AML-193 (cell line): ENCODE measurements around the gene EXOG.

ENCODE experiments used
- DNase-seq, 2 experiments: peaks; one replicate each; lab custom pipeline; 2025; lab: John Stamatoyannopoulos, UW

Gene EXOG

DNA sequence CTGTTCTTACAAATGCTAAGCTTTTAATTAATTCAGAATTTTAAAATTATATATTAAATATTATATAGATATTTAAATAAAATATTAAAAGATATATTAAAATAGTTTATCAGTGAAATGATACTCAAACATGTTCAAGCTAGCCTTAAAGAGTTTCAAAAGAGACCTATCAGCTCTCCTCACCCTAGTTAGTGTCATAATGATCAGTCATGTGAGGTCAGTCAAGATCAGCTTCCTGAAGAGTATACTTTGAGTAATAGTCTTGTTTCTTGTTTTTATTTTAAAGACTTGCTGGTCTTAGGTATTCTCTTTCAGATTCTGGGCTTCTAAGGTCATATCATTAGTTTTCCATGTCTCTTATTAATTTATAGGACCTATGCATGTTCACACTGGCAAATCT is 14.5 kb downstream of the EXOG start:
- no peak for DNase-seq

DNA sequence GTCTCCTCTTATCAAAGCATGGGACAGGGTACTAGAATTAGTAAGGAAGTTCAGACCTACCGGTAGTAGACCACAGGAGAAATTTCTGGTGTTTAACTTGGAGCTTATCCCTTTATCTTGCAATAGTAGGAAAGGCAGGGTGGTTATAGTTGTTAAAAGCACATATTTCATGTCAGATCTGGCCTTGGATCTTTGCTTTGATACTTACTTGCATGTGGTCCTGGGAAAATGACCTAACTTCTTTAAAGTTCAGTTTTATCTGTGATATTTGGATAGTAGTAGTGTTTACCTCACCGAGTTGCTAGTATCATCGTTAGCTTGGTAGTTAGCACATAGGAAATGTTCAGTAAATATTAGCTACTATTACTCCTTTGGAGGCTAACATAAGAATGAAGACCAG is 15.4 kb downstream of the EXOG start:
- no peak for DNase-seq

DNA sequence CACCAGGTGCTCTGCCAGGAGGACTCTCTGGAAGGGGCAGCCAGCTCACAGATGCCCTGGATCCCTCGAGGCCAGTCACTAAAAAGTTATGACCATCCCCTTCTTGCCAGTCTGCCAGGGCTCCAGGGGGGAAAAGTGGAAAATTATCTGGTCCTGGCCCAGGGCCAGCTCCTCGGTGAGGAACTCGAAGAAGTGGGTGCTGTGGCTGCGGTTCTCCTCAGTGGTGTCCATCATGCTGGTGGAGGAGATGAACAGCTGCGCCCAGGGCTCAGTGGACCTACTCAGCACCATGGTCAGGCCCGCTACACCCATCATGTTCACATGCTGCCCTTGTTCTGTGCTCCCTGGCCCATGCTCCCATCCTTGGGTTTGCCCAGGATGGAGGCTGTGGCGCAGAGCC is 19.2 kb downstream of the EXOG start:
- DNase-seq, result no peak

DNA sequence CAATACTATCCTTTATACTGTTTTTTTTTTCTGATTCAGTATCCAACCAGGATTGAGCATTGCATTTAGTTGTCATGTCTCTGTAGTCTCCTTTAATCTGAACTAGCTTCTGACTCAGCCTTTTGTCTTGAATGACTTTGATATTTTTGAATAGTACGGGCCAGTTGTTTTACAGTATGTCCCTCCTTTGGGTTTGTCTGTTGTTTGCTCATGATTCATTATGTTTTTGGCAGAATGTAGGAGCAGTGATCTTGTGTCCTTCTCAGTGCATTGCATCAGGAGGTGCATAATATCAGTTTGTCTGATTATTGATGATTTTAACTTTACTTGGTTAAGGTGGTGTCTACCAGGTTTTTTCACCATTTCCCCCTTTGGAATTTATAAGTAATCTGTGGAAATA is 20.5 kb downstream of the EXOG start:
- DNase-seq, result no peak

DNA sequence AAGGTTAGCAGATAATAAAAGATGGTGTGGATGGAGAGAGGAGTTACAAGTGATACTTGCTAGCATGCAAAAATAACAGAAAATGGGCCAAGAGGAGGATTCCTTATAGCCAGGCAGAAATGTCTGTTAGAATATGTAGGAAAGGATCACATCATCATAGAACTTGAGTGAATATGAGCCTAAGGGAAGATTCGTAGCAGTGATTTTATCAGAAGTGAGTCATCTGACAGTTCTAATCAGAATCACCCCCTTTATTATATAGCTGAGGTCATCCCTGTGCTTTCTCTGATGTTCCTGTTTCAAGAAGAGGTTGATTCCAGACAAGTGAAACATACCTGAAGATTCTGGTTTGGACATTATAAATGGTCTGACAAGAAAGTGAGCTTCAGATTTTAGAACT is 22.9 kb downstream of the EXOG start:
- no peak for DNase-seq

DNA sequence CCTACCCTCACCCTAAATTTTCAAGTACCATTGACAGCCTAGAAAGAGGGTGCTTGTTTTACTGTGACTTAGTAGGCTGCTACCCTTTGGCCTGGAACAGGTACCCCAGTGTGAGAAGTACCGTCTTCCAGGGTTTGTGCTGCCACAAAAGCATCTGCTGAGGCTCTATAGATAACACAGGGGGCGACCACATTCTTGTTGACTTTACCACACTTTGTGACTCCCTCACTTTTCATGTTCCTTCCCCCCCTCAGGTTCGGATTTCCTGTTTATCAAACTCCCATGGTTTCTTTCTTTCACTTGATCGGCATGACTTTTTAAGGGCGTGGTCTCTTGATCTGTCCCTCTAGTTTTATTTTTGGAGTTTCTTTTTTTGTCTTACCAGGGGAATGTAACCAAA is 23.5 kb downstream of the EXOG start:
- no peak for DNase-seq

DNA sequence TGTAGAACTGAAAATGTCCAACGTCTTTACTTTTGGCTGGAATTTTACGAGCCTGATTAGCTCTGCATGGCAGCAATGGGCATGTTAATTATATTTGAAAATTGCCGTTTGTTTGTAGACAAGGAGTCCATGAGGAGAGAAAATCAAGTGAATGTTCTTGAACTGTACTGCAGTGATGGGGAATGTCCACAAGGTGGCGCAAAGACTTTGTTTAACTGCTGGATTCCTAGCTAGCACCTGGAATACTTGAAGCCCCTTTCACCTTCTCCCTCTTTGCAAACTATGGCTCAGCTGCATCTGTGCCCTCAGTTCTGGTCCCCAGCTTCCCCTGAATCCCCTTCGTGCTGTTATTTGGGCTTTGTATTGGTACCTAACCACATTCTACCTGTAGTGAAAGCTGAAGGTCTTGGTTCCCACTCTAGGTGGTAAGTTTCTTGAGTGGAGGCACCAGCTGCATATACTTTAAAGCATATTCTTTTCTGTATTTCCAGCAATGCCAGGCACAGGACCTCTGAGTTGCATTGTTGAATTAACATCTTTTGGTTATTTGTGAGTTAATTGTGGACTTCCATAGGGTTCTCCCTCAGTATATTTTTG is 25.3 kb downstream of the EXOG start:
- peak; percentile 61 to 75 for DNase-seq

DNA sequence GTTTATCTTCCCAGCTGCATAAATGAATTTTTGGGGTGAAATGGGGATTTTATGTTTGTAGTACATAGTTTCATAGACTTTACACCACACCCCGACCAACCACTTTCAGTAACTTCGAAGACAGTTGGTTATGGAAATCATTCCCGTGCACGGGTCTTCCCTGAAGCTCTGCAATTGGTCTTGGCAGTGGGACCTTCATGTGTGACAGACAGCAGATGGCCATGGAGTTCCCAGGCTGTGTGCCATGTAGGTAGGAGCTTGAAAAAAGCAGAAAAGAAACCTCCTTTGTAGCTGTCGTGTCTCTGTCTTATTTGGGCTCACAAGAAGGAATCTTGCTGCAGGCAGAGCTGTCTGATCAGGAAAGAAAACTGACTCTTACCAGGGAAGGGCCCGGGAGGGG is 25.9 kb downstream of the EXOG start:
- no peak for DNase-seq

DNA sequence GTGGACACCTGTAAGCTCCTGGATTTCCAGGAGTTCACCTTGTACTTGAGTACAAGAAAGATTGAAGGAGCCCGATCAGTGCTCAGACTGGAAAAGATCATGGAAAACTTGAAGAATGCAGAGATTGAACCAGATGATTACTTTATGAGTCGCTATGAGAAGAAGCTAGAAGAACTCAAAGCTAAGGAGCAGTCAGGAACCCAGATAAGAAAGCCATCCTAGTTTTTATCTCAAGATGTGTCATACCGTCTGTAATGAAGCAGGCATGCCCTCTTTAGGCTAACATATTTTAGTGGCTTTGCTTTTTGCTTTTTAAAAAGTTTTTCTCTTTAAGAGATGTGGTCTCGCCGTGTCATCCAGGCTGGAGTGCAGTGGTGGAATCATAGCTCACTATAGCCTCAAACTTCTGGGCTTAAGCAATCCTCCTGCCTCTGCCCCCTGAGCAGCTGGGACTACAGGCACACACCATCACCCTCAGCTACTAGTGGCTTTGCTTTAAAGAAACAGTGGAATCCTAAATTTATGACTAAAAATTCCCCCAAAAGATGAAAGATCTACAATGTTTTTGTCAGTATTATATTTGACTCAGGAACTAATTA is 28.1 kb downstream of the EXOG start:
- DNase-seq, result no peak

DNA sequence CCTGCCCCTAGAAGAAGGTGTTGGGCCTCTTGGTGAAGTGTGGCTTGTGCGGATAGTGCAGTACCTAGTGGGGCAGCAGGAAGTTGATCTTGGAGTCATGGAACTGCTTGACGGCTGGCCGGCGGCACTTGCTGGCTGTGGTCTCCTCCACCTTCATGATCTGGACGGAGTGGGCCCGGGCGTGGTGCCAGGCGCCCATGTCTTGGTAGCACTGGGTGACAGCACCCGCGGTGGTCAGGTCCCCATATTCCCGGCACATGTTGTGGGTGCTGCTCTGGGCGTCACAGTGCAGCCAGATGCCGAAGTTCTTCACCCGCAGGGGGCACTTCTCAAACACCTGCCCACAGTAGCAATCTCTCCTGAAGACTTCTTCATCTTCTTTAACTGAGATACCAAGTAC is 30.7 kb downstream of the EXOG start:
- DNase-seq, result no peak

DNA sequence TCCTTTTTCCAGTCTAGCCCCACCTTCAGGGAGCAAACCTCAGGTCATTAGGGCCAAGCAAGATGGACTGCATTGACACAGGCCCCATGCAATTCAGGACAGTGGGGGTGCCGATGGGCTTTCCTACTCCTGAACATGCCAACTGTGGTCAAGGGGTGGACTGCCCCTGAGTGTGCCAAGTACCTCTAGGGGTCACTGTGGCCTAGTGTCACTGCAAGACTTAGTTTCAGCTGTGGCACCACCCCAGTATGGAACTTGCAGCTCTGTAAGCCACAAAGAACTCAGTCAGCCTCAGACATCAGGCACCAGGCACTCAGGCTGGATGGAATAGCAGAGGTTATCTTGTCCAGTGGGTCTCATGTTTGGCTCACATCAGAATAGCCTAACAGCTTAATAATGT is 32.3 kb downstream of the EXOG start:
- peak in 1 of 2 experiments; percentile 12 for DNase-seq

DNA sequence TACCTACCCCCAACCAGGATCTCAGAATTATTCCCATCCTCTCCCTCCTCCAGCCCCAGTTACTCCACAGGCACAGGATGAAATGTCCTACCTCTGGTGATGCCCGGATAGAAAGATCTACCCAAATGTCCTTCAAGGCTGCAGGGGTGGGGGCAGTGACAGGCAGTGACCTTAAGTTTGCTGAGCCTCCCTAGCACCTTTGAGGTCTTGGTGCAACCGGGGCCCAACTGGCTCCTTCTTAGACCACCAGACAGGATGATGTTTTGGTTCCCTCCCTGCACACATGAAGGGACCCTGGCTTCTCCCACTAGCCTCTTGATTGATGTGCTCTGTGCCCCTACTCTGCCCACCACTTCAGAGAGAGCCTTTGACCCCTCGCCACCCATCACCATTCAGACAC is 36.4 kb downstream of the EXOG start:
- no peak for DNase-seq

DNA sequence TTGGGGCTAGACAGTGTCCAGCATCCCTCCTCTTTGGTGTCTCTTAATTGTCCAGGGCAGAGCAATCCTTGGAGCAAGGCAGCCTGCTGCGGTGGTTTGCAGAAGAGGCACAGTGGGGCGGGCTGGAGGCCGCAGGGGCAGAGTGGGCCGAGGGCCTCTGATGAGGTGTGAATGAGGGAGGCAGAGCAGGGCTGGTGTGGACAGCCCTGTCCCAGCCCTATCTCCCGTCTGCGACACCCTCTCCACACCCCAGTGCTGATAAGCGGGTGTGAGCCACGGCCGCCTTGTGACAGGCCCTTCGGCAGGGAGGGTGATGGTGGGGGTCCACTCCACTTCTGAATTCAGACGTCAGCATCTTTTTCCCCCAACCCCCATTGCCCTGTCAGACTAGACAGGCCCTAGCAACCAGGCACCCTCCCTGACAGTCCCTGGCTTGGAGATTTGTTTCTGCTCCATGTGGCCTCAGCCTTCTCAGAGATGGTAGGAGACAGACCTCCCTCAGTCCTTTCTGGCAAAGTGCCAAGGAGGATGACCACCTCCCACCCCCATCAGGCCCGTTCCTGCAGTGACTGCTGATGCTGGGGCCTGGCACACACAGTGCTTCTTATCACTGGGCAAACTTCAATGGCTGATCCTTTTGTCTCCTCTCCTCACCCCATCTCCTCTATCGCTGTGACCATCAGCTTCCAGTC is 37.3 kb downstream of the EXOG start:
- no peak for DNase-seq

DNA sequence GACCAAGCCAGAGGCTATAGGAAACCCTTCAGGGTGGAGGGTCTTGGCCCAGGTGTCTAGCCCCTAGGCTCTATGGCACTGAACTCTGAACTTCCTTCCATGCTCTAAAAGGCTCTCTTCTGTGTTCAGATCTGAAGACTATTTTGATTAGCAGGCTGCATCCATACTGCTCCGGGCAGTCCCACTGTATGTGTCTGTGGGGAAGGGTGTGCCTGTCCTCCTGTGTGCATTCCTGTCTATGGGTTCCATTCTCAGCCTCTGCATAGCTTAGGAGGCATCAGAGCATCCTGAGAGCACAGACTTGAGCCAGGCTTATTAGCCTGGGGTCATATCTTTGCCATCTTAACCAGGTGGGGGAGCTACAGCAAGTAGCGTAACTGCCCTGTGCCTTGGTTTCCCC is 38.0 kb downstream of the EXOG start:
- no peak for DNase-seq

DNA sequence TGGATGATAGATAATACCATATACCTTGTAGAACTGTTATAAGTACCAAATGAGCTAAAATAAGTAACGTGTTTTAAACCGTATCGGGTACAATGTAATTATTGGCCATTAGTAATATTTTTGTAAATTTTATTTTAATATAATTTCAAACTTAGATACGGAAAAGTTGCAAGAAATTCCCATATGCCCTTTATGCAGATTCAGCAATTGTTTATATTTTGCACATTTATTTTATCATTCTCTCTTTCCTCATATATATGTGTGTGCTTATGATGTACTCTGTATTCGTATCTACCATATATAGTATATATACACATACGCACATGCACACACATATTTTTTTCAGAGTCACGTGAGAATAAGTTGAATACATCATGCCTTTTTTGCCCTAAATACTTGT is 38.5 kb downstream of the EXOG start:
- DNase-seq, result no peak

DNA sequence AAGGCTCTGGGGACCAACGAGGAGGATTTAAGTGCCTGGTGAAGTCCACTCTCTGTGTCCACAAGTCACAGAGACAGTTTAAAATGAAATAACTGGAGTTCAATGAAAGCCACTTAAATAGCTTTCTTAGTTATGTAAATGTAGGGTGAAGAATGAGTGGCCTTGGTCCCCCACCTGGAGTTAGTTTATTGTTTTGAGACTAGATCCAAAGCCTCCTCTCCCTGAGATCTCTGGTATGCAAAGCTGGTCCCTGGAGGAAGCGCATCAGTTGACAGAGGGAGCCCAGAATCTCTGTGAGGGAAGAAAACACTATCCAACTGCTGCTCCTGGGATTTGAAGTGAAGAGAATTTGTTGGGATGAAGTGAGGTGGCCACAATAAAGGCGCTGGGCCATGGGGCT is 40.5 kb downstream of the EXOG start:
- DNase-seq, result no peak

DNA sequence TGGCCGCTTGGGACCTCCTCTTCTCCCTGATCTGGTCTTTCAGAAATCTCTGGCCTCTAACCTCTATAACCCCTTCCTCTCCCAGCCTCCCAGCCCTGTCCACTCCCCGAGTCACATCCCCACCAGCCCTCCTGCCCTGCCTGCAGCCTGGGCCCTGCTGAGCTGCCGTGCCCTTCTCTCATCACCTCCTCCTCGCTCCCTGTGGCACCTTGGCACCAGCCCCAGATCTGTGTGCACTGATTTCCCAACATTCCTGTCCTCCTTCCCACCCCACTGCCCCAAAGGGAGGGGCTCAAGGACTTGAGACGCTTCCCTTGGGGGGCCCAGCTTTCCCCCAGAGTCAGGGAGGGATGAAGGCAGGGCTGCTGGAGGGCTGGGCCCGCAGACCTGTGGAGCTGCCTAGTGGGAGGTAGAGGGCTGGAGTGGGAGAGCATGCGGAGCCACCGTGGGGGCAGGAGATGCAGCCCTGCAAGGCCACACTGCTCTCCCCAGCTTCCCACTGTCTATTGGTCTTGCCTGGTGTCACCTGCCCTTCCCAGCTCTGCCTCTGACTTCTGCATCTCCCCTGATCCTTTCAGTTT is 42.7 kb downstream of the EXOG start:
- DNase-seq, result no peak

DNA sequence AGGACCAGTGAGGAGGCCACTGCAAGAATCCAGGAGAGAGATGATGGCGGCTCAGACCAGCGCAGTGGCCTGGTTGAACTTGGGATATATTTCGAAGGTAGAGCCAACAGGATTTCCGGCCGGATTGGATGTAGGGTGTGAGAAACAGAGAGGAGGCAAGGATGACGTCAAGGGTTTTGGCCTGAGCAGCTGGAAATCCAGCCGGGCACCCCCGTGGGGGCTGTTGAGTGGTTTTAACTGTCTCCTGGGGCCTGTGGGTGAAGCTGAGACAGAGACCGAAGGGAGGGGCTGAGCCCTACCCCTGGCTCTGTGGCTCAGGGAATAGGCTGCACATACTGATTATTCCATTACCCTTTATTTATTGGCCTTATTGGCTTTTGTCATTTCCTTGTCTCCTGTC is 45.7 kb downstream of the EXOG start:
- DNase-seq, result no peak

DNA sequence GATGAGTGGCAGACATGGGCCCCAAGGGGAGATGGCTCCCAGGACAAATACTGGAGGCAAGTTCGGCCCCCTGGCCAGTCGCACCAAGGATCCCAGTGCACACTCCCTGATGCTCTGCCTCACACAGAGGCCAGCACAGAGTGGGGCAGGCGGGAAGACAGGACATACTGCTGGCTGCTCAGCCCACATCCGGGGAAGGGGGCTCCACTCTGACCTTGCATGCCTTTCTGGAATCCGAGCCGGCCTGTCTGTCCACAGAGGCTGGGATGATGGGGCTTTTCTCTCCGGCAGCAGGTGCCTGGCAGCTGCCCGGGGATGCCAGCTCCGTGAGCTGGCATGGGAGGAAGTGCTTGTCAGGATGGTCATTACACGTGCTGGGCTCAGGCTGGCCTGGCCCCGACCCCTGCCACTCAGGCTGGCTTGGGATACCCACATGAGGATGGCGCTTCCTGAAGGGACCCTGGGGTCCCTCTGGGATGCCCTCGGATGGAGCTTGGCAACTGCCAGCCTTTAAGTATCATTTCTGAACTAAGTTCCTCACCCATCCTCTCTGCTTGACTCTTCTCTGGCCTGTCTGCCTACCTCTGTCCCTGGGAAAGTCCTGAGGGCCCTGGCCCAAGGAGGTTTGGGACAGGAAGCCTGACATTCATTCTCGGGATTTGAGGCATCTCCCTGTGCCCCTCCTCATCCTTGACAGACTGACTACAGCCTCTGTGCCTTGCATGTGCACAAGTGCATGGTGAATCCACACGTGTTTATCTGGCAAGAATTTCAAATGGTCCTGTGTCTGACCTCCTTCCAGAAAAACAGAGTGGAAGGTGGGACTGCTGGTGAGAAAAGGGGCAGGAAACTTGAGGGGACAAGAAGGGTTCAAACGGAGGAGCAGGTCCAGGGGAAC is 46.5 kb downstream of the EXOG start:
- DNase-seq, result no peak

DNA sequence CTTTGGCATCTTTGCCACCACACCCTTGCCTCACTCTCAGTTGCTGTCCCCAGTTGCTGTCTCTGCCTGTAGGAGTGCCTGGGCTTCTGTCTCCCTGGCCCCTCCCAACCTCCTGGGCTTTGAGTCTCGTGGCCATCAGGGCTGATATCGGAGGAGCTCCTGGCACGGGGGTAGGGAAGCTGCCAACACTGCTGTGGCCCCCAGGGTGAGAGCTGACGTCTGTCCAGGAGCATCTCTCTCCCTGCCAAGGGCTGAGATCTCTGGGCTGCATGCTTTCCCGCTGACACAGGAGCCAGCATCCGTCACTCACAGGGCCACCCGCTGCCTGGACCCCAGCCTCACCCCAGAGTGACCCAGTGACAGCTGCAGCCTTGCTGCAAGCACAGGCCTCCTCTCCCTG is 47.4 kb downstream of the EXOG start:
- no peak for DNase-seq

DNA sequence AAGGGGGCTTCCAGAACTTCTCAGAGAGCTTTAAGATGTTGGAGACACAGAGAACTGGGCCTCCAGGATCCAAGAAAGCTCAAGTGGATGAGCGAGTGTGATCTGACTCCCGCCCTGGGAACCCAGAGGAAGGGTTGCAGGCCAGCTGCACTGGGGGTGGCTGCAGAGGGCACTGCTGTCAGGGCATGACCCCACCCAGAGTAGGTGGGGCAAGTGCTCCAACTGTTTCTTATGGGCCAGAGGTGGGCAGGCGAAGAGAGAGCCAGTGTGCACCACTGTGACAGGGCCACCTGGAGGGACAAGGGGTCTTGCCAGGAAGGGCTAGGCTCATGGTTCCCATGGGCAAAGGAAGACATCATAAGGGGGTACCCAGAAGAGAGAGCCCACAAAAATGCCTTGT is 48.8 kb downstream of the EXOG start:
- no peak for DNase-seq

DNA sequence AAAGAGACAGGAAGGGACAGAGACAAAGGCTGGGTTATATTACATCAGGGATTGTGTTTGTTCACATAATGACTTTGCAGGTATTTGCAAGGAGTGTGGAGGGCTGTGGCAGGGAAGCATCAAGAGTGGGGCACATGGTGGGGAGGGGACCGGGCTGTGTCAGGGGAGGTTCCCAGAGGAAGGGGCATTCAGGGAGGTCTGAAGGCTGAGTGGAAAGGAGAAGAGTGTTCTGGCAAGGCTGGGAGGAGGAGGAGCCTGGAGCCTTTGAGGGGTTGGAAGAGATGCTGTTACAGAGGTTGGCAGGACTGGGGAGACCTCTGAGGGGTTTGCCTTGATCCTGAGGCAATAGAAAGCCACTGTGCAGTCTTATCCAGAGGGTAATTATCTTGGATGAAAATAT is 49.4 kb downstream of the EXOG start:
- no peak for DNase-seq

DNA sequence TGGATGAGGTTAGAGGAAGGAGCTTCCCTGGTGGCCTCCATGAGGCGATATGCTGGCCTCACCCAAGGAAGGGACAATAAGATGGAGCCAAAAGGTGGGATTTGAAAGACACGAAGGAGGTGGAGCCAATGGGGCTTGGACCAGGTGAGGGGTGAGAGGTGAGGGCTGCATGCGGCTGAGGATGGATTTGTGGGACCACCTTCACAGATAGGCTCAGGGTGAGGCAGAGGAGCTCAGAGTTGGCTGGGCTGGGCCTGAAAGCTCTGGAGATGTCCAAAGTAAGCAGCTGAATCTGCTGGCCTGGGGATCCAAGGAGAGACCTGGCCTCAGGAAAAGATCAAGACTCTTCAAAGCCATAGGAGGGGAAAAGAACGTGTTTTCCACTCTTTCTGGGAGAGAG is 49.8 kb downstream of the EXOG start:
- no peak for DNase-seq
